Transverse colon (tissue), 4 donors: ENCODE results near the gene DNAH7. TPM values are rescaled to one million over a fixed set of nuclear protein-coding genes. Genes with fewer than 3 reads are reported as not detected.

Experiments used
- DNase-seq: peaks from one replicate; pipeline ENCODE4 v3.0.0-alpha.2; 2019
- H3K27ac ChIP-seq, 4 donors: fragments of 200-600 bp; sonication (generic); 2 replicates each; pipeline ENCODE4 v1.5.1; 2016 to 2018; ENCODE audit warnings: inconsistent platforms in 4 of 4
- H3K27me3 ChIP-seq: fragments of 200-600 bp; sonication (generic); 2 replicates; pipeline ENCODE4 v1.5.1; 2017; ENCODE audit warnings: inconsistent platforms
- H3K36me3 ChIP-seq, 4 donors: fragments of 200-600 bp; sonication (generic); 2 replicates each; pipeline ENCODE4 v1.5.1; 2017 to 2019; ENCODE audit warnings: inconsistent platforms in 4 of 4
- H3K4me1 ChIP-seq, 4 donors: fragments of 200-600 bp; sonication (generic); 2 replicates each; pipeline ENCODE4 v1.5.1; 2017 to 2020; ENCODE audit warnings: inconsistent platforms in 4 of 4
- H3K4me3 ChIP-seq, 4 donors: fragments of 200-600 bp; sonication (generic); 1 replicate in 1 of 4; 2 replicates in 3 of 4; pipeline versions ENCODE4 v1.5.1 to v1.6.1; 2017 to 2019; ENCODE audit warnings: inconsistent platforms in 4 of 4
- H3K9me3 ChIP-seq, 2 donors: fragments of 200-600 bp; sonication (generic); 2 replicates each; pipeline ENCODE4 v1.5.1; 2017 to 2019; ENCODE audit warnings: inconsistent platforms in 2 of 2
- CTCF ChIP-seq, 5 experiments: fragments of 200-600 bp in 3 of 5; fragments of 450-650 bp in 2 of 5; sonication (generic) in 3 of 5; IDR thresholded peaks; 1 replicate in 2 of 5; 2 replicates in 3 of 5; pipeline ENCODE4 v1.5.1; 2016 to 2017; ENCODE audit warnings: antibody characterized with exemption in 5 of 5, inconsistent platforms in 3 of 5, mild to moderate bottlenecking in 2 of 5, moderate library complexity in 1 of 5
- EP300 ChIP-seq: sonication (generic); formaldehyde crosslinking; IDR thresholded peaks from one replicate; pipeline ENCODE4 v1.6.1; 2017; ENCODE audit warnings: antibody characterized with exemption, low read depth
- POLR2A ChIP-seq: fragments of 450-650 bp; IDR thresholded peaks from one replicate; pipeline ENCODE4 v1.6.1; 2016; ENCODE audit warnings: antibody characterized with exemption, mild to moderate bottlenecking, moderate library complexity
- POLR2AphosphoS5 ChIP-seq, 3 donors: sonication (generic); formaldehyde crosslinking; IDR thresholded peaks; one replicate each; pipeline ENCODE4 v1.6.1; 2016; ENCODE audit warnings: antibody characterized with exemption in 3 of 3
- WGBS, 2 donors: methylation state at CpG; one replicate each; pipeline ENCODE4 v1.1.5; 2018; ENCODE audit warnings: low coverage in 1 of 2; 5-methylcytosine and 5-hydroxymethylcytosine counted together
- in situ Hi-C, 4 donors: fragments of 200-750 bp; cut with MboI; loops; one replicate each; pipeline versions ENCODE4 v1.15.0 to v1.15.1; 2017; ENCODE audit warnings: low sequenced_read_pairs in 3 of 4, low pct_ligation_motif_present in 1 of 4, low pct_unique_long_range_greater_than_20kb in 1 of 4
- intact Hi-C: fragments of 100-400 bp; cut with DNase I; formaldehyde crosslinking; loops from one replicate; pipeline ENCODE4 v1.15.1; 2023; ENCODE audit warnings: low total_unique reads
- total RNA-seq, 4 donors: library from RNA; depleted of rRNA; stranded (reverse); fragments of >200 nt; gene quantifications; one replicate each; pipeline ENCODE4 v1.1.0, GENCODE V29; 2016

Gene DNAH7
- total RNA-seq, 4 donors from 2014 or later = 1.8 to 56.9 (median 8.1) TPM

GRCh38 chr2:195861821-195862220 lies 206.8 kb downstream of the DNAH7 start:
- WGBS, 2 donors = 79 to 90% methylated on average over 5 of the region's 5 CpGs
- Histone ChIP-seq H3K9me3 (no peaks in the 10 kb centered on the region), H3K27me3 (no peaks in the 10 kb centered on the region), H3K36me3 (no peaks in the 10 kb centered on the region), H3K4me3 (no peak overlapping the region), H3K27ac (no peak overlapping the region), H3K4me1 (no peaks in the 10 kb centered on the region)
- TF ChIP-seq POLR2A = no peak
- no peak for TF ChIP-seq CTCF (IDR thresholded peaks at IDR 0.05)
- TF ChIP-seq POLR2AphosphoS5 (IDR thresholded peaks at IDR 0.05) = no peak
- TF ChIP-seq EP300 = no peak
- intact Hi-C loops (no loop called here), in situ Hi-C loops (no loop called here)
- DNase-seq = no peak

- Histone ChIP-seq H3K4me3 (no peak overlapping the region), H3K27me3 (no peaks in the 10 kb centered on the region), H3K4me1 (no peaks in the 10 kb centered on the region), H3K27ac (no peak overlapping the region), H3K9me3 (no peaks in the 10 kb centered on the region), H3K36me3 (no peaks in the 10 kb centered on the region)
- DNase-seq = no peak
- TF ChIP-seq CTCF (IDR thresholded peaks at IDR 0.05) (no peak), EP300 (no peak), POLR2A (no peak), POLR2AphosphoS5 (IDR thresholded peaks at IDR 0.05) (no peak)
- in situ Hi-C loops = no loop called here
- intact Hi-C loops = no loop called here
- WGBS, 2 donors = 91 to 100% methylated on average over 1 to 2 of the region's 2 CpGs
These were observed 209.1 kb downstream of the DNAH7 start for GRCh38 chr2:195859513-195859912.

GRCh38 chr2:195857132-195857531 lies 211.5 kb downstream of the DNAH7 start:
- no peaks in the 10 kb centered on the region for H3K36me3 ChIP-seq
- H3K4me3 ChIP-seq = no peak overlapping the region
- H3K27me3 ChIP-seq = no peaks in the 10 kb centered on the region
- no peaks in the 10 kb centered on the region for H3K9me3 ChIP-seq
- TF ChIP-seq CTCF (IDR thresholded peaks at IDR 0.05) (no peak), POLR2A (no peak), POLR2AphosphoS5 (IDR thresholded peaks at IDR 0.05) (no peak), EP300 (no peak)
- H3K4me1 ChIP-seq = no peaks in the 10 kb centered on the region
- in situ Hi-C loops = no loop called here
- no peak overlapping the region for H3K27ac ChIP-seq
- 84 to 96% methylated on average over 2 of the region's 2 CpGs for WGBS, 2 donors
- intact Hi-C loops = no loop called here
- no peak for DNase-seq

GRCh38 chr2:195850764-195851163 lies 217.9 kb downstream of the DNAH7 start:
- in situ Hi-C loops (no loop called here), intact Hi-C loops (no loop called here)

More at GRCh38 chr2:195850764-195851163, 217.9 kb downstream of the DNAH7 start:
- Histone ChIP-seq H3K36me3 (no peaks in the 10 kb centered on the region), H3K4me1 (no peaks in the 10 kb centered on the region), H3K9me3 (no peaks in the 10 kb centered on the region), H3K27me3 (no peaks in the 10 kb centered on the region), H3K27ac (no peak overlapping the region), H3K4me3 (no peak overlapping the region)
- DNase-seq = no peak
- 61% methylated on average over 3 of the region's 3 CpGs; no CpG with 5 or more reads in 1 of the 2 donors for WGBS, 2 donors
- no peak for TF ChIP-seq EP300
